HEK293 (cell line): ENCODE results near the gene SQSTM1.

Source experiments
- CTCF ChIA-PET: fragments of 350-600 bp; formaldehyde crosslinking; extraction: SDS; loops from one replicate; lab custom pipeline; 2021; ENCODE audit warnings: antibody characterized with exemption; lab: Yijun Ruan, JAX
- POLR2A ChIA-PET: fragments of 300-600 bp; formaldehyde crosslinking; extraction: SDS; loops from one replicate; lab custom pipeline; 2020; ENCODE audit warnings: antibody characterized with exemption, inconsistent platforms; lab: Yijun Ruan, JAX
- H3K27ac ChIP-seq: fragments of 200-500 bp; sonication (Bioruptor generic); 2 replicates; pipeline ENCODE4 v1.5.1; 2014; ENCODE audit warnings: low read depth, low read length, control low read depth, inconsistent platforms; ENCODE audit errors: extremely low read depth
- H3K36me3 ChIP-seq, 2 experiments: fragments of 200-500 bp in 1 of 2; sonication (Bioruptor generic) in 1 of 2; 1 replicate in 1 of 2; 2 replicates in 1 of 2; pipeline ENCODE4 v1.5.1; 2014 to 2017; ENCODE audit warnings: inconsistent platforms in 2 of 2, low read length in 2 of 2; ENCODE audit not compliant: control insufficient read depth in 2 of 2, insufficient read depth in 1 of 2
- H3K4me1 ChIP-seq: fragments of 200-500 bp; sonication (Bioruptor generic); 2 replicates; pipeline ENCODE4 v1.5.1; 2014; ENCODE audit warnings: mild to moderate bottlenecking, low read length, inconsistent platforms; ENCODE audit not compliant: control insufficient read depth, insufficient read depth
- H3K4me3 ChIP-seq: 2 replicates; pipeline ENCODE4 v1.5.1; 2011; ENCODE audit warnings: low read depth, mild to moderate bottlenecking, control low read depth, low read length, moderate library complexity
- H3K9me3 ChIP-seq: fragments of 200-500 bp; sonication (Bioruptor generic); 2 replicates; pipeline ENCODE4 v1.5.1; 2014; ENCODE audit warnings: low read depth, low read length, inconsistent platforms; ENCODE audit not compliant: control insufficient read depth, insufficient read depth
- BCL11A ChIP-seq: fragments of 450-650 bp; formaldehyde crosslinking; IDR thresholded peaks from 2 replicates; pipeline ENCODE4 v1.5.1; 2016; ENCODE audit warnings: low read depth, missing biosample characterization, missing genetic modification characterization
- GLIS2 ChIP-seq: fragments of 450-650 bp; formaldehyde crosslinking; IDR thresholded peaks from 2 replicates; pipeline ENCODE4 v1.5.1; 2016; ENCODE audit warnings: missing biosample characterization, missing genetic modification characterization
- MZF1 ChIP-seq: fragments of 450-650 bp; formaldehyde crosslinking; IDR thresholded peaks from 2 replicates; pipeline ENCODE4 v1.5.1; 2017; ENCODE audit warnings: missing biosample characterization, missing genetic modification characterization, borderline replicate concordance
- PBX3 ChIP-seq: sonication (generic); formaldehyde crosslinking; IDR thresholded peaks from 2 replicates; pipeline ENCODE4 v1.8.1; 2022; ENCODE audit warnings: mild to moderate bottlenecking, moderate library complexity, missing genetic modification reagents
- TRIM28 ChIP-seq: IDR thresholded peaks from 2 replicates; pipeline ENCODE4 v1.6.1; 2011; ENCODE audit warnings: low read length, control low read depth, borderline replicate concordance
- ZBTB1 ChIP-seq: fragments of 450-650 bp; formaldehyde crosslinking; IDR thresholded peaks from 2 replicates; pipeline ENCODE4 v1.5.1; 2016; ENCODE audit warnings: missing biosample characterization, missing genetic modification characterization
- ZBTB48 ChIP-seq: fragments of 450-650 bp; formaldehyde crosslinking; IDR thresholded peaks from 2 replicates; pipeline ENCODE4 v1.5.1; 2016; ENCODE audit warnings: missing biosample characterization, missing genetic modification characterization
- ZBTB8A ChIP-seq: fragments of 450-650 bp; formaldehyde crosslinking; IDR thresholded peaks from 2 replicates; pipeline ENCODE4 v1.5.1; 2016; ENCODE audit warnings: missing biosample characterization, missing genetic modification characterization
- ZEB2 ChIP-seq: fragments of 450-650 bp; formaldehyde crosslinking; IDR thresholded peaks from 2 replicates; pipeline ENCODE4 v1.5.1; 2016; ENCODE audit warnings: missing biosample characterization, missing genetic modification characterization
- ZNF132 ChIP-seq: fragments of 450-650 bp; formaldehyde crosslinking; IDR thresholded peaks from 2 replicates; pipeline ENCODE4 v1.5.1; 2017; ENCODE audit warnings: missing biosample characterization, missing genetic modification characterization, borderline replicate concordance
- ZNF274 ChIP-seq, 2 experiments: fragments of 200-500 bp in 1 of 2; fragments of 450-650 bp in 1 of 2; sonication (Bioruptor generic) in 1 of 2; formaldehyde crosslinking in 1 of 2; IDR thresholded peaks; 2 replicates each; pipeline versions ENCODE4 v1.5.1 to v1.6.1; 2014 to 2016; ENCODE audit warnings: borderline replicate concordance in 1 of 2, inconsistent platforms in 1 of 2, low read length in 1 of 2, missing biosample characterization in 1 of 2, missing genetic modification characterization in 1 of 2
- ZNF37A ChIP-seq: fragments of 450-650 bp; IDR thresholded peaks from 2 replicates; pipeline ENCODE4 v1.5.1; 2018; ENCODE audit warnings: missing biosample characterization, missing genetic modification characterization
- ZNF426 ChIP-seq: fragments of 450-650 bp; formaldehyde crosslinking; IDR thresholded peaks from 2 replicates; pipeline ENCODE4 v1.5.1; 2017; ENCODE audit warnings: missing biosample characterization, missing genetic modification characterization, mild to moderate bottlenecking, inconsistent platforms, moderate library complexity
- ZNF488 ChIP-seq: fragments of 450-650 bp; formaldehyde crosslinking; IDR thresholded peaks from 2 replicates; pipeline ENCODE4 v1.5.1; 2016; ENCODE audit warnings: missing biosample characterization, missing genetic modification characterization
- ZNF529 ChIP-seq: fragments of 450-650 bp; formaldehyde crosslinking; IDR thresholded peaks from 2 replicates; pipeline ENCODE4 v1.5.1; 2017; ENCODE audit warnings: missing genetic modification characterization, missing biosample characterization; ENCODE audit not compliant: insufficient replicate concordance
- ZNF530 ChIP-seq: fragments of 450-650 bp; formaldehyde crosslinking; IDR thresholded peaks from 2 replicates; pipeline ENCODE4 v1.5.1; 2016; ENCODE audit warnings: low read depth, missing biosample characterization, missing genetic modification characterization
- ZNF561 ChIP-seq: fragments of 450-650 bp; IDR thresholded peaks from 2 replicates; pipeline ENCODE4 v1.5.1; 2018; ENCODE audit warnings: missing biosample characterization, missing genetic modification characterization, borderline replicate concordance
- ZNF76 ChIP-seq: fragments of 450-650 bp; formaldehyde crosslinking; IDR thresholded peaks from 2 replicates; pipeline ENCODE4; 2016; ENCODE audit warnings: low read depth, missing biosample characterization, missing genetic modification characterization, borderline replicate concordance
- ZNF837 ChIP-seq: fragments of 450-650 bp; formaldehyde crosslinking; IDR thresholded peaks from 2 replicates; pipeline ENCODE4 v1.5.1; 2016; ENCODE audit warnings: missing biosample characterization, missing genetic modification characterization
- ZSCAN16 ChIP-seq: fragments of 450-650 bp; formaldehyde crosslinking; IDR thresholded peaks from 2 replicates; pipeline ENCODE4 v1.5.1; 2016; ENCODE audit warnings: missing biosample characterization, missing genetic modification characterization
- TF ChIP-seq, protein P1 (sequence below): fragments of 450-650 bp; formaldehyde crosslinking; IDR thresholded peaks from 2 replicates; pipeline ENCODE4 v1.5.1; 2016; ENCODE audit warnings: missing biosample characterization, missing genetic modification characterization, borderline replicate concordance
- TF ChIP-seq, protein P2 (sequence below): fragments of 450-650 bp; formaldehyde crosslinking; IDR thresholded peaks from 2 replicates; pipeline ENCODE4 v1.5.1; 2016; ENCODE audit warnings: missing biosample characterization, missing genetic modification characterization
- TF ChIP-seq, protein P3 (sequence below): fragments of 450-650 bp; formaldehyde crosslinking; IDR thresholded peaks from 2 replicates; pipeline ENCODE4 v1.5.1; 2016; ENCODE audit warnings: missing biosample characterization, missing genetic modification characterization

SQSTM1 gene

DNA sequence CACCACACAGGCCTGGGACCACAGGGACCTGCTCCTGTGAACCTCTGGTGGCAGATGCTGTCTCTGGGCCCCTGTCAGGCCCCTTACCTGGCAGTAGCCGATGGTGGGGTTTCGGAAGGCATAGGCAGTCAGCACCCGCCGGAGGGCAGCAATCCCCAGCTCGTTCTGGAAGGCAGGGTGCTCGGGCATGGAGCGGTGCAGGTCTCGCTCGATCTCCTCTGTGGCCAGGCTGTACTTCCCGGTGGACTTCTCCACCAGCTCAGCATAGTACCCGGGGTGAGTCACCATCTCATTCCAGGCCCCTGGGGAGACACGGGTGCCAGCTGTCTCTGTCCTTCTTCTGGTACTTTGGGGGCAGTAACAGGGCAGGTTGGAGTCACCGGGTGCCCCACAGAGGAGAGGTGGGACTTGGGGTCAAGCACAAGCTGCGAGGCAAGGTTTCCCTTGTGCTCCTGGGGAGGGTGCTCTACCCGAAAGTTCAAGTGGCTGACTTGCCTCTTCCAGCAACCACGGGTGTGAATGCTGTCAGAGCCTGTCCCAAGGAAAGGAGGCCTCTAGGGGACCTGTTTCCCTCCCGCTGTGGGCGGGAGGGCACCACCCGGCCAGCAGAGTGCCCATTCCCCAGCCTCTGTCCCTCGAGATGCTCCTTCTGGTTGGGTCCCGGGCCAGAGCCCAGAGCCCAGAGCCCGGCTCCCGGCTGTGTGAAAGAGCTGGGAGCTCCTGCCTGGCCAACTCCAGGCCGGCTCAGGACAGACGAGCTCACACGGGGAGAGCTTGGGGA lies 57.7 kb downstream of the SQSTM1 start (continued):
- TF ChIP-seq, protein P1, sequence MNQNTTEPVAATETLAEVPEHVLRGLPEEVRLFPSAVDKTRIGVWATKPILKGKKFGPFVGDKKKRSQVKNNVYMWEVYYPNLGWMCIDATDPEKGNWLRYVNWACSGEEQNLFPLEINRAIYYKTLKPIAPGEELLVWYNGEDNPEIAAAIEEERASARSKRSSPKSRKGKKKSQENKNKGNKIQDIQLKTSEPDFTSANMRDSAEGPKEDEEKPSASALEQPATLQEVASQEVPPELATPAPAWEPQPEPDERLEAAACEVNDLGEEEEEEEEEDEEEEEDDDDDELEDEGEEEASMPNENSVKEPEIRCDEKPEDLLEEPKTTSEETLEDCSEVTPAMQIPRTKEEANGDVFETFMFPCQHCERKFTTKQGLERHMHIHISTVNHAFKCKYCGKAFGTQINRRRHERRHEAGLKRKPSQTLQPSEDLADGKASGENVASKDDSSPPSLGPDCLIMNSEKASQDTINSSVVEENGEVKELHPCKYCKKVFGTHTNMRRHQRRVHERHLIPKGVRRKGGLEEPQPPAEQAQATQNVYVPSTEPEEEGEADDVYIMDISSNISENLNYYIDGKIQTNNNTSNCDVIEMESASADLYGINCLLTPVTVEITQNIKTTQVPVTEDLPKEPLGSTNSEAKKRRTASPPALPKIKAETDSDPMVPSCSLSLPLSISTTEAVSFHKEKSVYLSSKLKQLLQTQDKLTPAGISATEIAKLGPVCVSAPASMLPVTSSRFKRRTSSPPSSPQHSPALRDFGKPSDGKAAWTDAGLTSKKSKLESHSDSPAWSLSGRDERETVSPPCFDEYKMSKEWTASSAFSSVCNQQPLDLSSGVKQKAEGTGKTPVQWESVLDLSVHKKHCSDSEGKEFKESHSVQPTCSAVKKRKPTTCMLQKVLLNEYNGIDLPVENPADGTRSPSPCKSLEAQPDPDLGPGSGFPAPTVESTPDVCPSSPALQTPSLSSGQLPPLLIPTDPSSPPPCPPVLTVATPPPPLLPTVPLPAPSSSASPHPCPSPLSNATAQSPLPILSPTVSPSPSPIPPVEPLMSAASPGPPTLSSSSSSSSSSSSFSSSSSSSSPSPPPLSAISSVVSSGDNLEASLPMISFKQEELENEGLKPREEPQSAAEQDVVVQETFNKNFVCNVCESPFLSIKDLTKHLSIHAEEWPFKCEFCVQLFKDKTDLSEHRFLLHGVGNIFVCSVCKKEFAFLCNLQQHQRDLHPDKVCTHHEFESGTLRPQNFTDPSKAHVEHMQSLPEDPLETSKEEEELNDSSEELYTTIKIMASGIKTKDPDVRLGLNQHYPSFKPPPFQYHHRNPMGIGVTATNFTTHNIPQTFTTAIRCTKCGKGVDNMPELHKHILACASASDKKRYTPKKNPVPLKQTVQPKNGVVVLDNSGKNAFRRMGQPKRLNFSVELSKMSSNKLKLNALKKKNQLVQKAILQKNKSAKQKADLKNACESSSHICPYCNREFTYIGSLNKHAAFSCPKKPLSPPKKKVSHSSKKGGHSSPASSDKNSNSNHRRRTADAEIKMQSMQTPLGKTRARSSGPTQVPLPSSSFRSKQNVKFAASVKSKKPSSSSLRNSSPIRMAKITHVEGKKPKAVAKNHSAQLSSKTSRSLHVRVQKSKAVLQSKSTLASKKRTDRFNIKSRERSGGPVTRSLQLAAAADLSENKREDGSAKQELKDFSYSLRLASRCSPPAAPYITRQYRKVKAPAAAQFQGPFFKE (tag by site-specific recombination), result no peak
- TF ChIP-seq MZF1 (no peak), ZEB2 (tag by site-specific recombination) (no peak), PBX3 (no peak)

DNA sequence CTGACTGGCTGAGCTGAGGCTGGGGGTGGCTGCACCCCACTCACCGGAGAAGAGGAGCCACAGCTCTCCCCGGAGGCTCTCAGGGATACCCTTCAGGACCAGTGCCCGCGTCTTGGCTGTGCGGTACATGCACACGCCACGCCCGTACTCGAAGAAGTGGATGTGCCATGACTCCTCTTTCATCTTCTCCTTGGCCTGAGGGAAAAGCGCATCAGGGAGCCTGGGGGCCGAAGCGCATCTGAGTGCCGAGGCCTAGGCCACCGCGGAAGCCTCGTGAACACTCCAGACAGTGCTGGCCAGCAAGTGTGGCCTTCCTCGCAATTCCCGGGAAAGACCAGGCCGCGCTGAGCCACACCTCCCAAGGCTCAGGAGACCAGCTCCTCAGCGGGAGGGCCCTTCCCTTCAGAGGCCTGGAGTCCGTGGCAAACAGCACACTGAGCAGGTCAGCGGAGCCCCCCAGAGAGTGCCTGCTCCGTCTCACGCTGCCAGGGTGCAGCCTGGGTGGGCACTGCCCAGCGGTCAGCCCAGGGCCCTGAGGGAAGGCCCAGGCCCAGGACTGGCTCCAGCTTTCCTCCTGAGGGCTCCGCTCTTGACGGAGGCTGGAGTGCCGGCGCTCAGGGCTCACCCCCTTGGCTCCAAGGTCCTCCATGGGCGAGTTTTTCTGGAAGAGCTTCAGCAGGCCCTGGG lies 58.4 kb downstream of the SQSTM1 start:
- peaks cover 18 to 88% of the 10 kb centered on the region in 2 experiments for H3K36me3 ChIP-seq
- no peak overlapping the region for H3K4me3 ChIP-seq
- no peaks in the 10 kb centered on the region for H3K4me1 ChIP-seq
- no peak overlapping the region for H3K27ac ChIP-seq
- POLR2A ChIA-PET, result no interaction called here
- no peaks in the 10 kb centered on the region for H3K9me3 ChIP-seq
- TF ChIP-seq TRIM28, result no peak
- TF ChIP-seq ZNF132 (tag by site-specific recombination), result no peak
- TF ChIP-seq, protein P2, sequence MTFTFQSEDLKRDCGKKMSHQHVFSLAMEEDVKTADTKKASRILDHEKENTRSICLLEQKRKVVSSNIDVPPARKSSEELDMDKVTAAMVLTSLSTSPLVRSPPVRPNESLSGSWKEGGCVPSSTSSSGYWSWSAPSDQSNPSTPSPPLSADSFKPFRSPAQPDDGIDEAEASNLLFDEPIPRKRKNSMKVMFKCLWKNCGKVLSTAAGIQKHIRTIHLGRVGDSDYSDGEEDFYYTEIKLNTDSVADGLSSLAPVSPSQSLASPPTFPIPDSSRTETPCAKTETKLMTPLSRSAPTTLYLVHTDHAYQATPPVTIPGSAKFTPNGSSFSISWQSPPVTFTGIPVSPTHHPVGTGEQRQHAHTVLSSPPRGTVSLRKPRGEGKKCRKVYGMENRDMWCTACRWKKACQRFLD (tag by site-specific recombination), result no peak
- no peak for TF ChIP-seq ZNF530 (tag by site-specific recombination)
- no peak for TF ChIP-seq ZSCAN16 (tag by site-specific recombination)
- no peak for TF ChIP-seq ZNF561 (tag by site-specific recombination)
- TF ChIP-seq BCL11A (tag by site-specific recombination), result no peak
- TF ChIP-seq ZNF274 (IDR thresholded peaks at IDR 0.05; ENCODE audit: low read length), result no peak
- no peak for TF ChIP-seq ZNF274 (tag by site-specific recombination; IDR thresholded peaks at IDR 0.05; ENCODE audit: borderline replicate concordance)
- no peak for TF ChIP-seq ZNF529 (tag by site-specific recombination)
- no peak for TF ChIP-seq ZBTB48
- no peak for TF ChIP-seq ZBTB1
- no peak for TF ChIP-seq MZF1
- no peak for TF ChIP-seq GLIS2 (tag by site-specific recombination)
- TF ChIP-seq ZNF76 (tag by site-specific recombination), result no peak
- TF ChIP-seq ZNF837 (tag by site-specific recombination), result no peak
- no peak for TF ChIP-seq ZNF426
- TF ChIP-seq, protein P3, sequence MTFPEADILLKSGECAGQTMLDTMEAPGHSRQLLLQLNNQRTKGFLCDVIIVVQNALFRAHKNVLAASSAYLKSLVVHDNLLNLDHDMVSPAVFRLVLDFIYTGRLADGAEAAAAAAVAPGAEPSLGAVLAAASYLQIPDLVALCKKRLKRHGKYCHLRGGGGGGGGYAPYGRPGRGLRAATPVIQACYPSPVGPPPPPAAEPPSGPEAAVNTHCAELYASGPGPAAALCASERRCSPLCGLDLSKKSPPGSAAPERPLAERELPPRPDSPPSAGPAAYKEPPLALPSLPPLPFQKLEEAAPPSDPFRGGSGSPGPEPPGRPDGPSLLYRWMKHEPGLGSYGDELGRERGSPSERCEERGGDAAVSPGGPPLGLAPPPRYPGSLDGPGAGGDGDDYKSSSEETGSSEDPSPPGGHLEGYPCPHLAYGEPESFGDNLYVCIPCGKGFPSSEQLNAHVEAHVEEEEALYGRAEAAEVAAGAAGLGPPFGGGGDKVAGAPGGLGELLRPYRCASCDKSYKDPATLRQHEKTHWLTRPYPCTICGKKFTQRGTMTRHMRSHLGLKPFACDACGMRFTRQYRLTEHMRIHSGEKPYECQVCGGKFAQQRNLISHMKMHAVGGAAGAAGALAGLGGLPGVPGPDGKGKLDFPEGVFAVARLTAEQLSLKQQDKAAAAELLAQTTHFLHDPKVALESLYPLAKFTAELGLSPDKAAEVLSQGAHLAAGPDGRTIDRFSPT (tag by site-specific recombination), result no peak
- TF ChIP-seq ZNF37A, result no peak
- no peak for TF ChIP-seq ZNF488
- no peak for TF ChIP-seq ZBTB8A
- TF ChIP-seq, all 188 proteins: peak for 0
- CTCF ChIA-PET, result no interaction called here
